ENCODE measurements around the gene CLEC5A.
A peak's percentile ranks its signal among the peaks of the same experiment; 100 is the strongest.
"Not testable (repeated sequence)": the region's sequence is repeated elsewhere in the genome, so short reads cannot be mapped to it uniquely, and the experiment has no call there.

The CLEC5A gene

GRCh38 chr7:141946796-141947195 lies at the start of gene CLEC5A:
Gene CLEC5A (minus strand): TSS chr7:141946974. CDS start chr7:141946292, 682 bp downstream.
- no peak for DNase-seq (ENCODE audit: low read depth in 2 of 2)

- DNase-seq (ENCODE audit: low read depth in 2 of 2) = no peak
Measured at GRCh38 chr7:141993354-141993753, 46.6 kb upstream of the CLEC5A start.

- DNase-seq (ENCODE audit: low read depth in 2 of 2) = no peak
Measured at GRCh38 chr7:141992688-141993087, 45.9 kb upstream of the CLEC5A start.

- no peak for DNase-seq (ENCODE audit: low read depth in 2 of 2)
Measured at GRCh38 chr7:141992156-141992555, 45.4 kb upstream of the CLEC5A start.

GRCh38 chr7:141991140-141991539 lies 44.4 kb upstream of the CLEC5A start:
- no peak for DNase-seq (ENCODE audit: low read depth in 2 of 2)

- DNase-seq (ENCODE audit: low read depth in 2 of 2) = no peak
Measured at GRCh38 chr7:141990011-141990725, 43.4 kb upstream of the CLEC5A start.

GRCh38 chr7:141987803-141988202 lies 41.0 kb upstream of the CLEC5A start:
- not testable (repeated sequence) for DNase-seq (ENCODE audit: low read depth in 2 of 2)

GRCh38 chr7:141986923-141987322 lies 40.1 kb upstream of the CLEC5A start:
- no peak for DNase-seq (ENCODE audit: low read depth in 2 of 2)

GRCh38 chr7:141985926-141986325 lies 39.2 kb upstream of the CLEC5A start:
- DNase-seq (ENCODE audit: low read depth in 2 of 2) = not testable (repeated sequence)

GRCh38 chr7:141979568-141979967 lies 32.8 kb upstream of the CLEC5A start:
- no peak for DNase-seq (ENCODE audit: low read depth in 2 of 2)

- no peak for DNase-seq (ENCODE audit: low read depth in 2 of 2)
Measured at GRCh38 chr7:141978351-141978750, 31.6 kb upstream of the CLEC5A start.

GRCh38 chr7:141976524-141977245 lies 29.9 kb upstream of the CLEC5A start:
- no peak for DNase-seq (ENCODE audit: low read depth in 2 of 2)

GRCh38 chr7:141975806-141976523 lies 29.2 kb upstream of the CLEC5A start:
- peak; percentile 57 to 60 for DNase-seq (ENCODE audit: low read depth in 2 of 2)

- DNase-seq (ENCODE audit: low read depth in 2 of 2) = no peak
Measured at GRCh38 chr7:141974831-141975230, 28.1 kb upstream of the CLEC5A start.

- DNase-seq (ENCODE audit: low read depth in 2 of 2) = no peak
Measured at GRCh38 chr7:141973673-141974072, 26.9 kb upstream of the CLEC5A start, which contains the start of gene TAS2R38. Gene TAS2R38 (minus strand): TSS chr7:141973773. CDS start chr7:141973689, 84 bp downstream.

- no peak for DNase-seq (ENCODE audit: low read depth in 2 of 2)
Measured at GRCh38 chr7:141960687-141961422, 14.1 kb upstream of the CLEC5A start.

- no peak for DNase-seq (ENCODE audit: low read depth in 2 of 2)
Measured at GRCh38 chr7:141956084-141956483, 9.3 kb upstream of the CLEC5A start.

GRCh38 chr7:141954334-141954733 lies 7.6 kb upstream of the CLEC5A start:
- DNase-seq (ENCODE audit: low read depth in 2 of 2) = no peak

- no peak for DNase-seq (ENCODE audit: low read depth in 2 of 2)
Measured at GRCh38 chr7:141952461-141952860, 5.7 kb upstream of the CLEC5A start.

GRCh38 chr7:141950806-141951205 lies 4.0 kb upstream of the CLEC5A start:
- DNase-seq (ENCODE audit: low read depth in 2 of 2) = no peak

GRCh38 chr7:141949911-141950310 lies 3.1 kb upstream of the CLEC5A start:
- no peak for DNase-seq (ENCODE audit: low read depth in 2 of 2)

- DNase-seq (ENCODE audit: low read depth in 2 of 2) = no peak
Measured at GRCh38 chr7:141949451-141949850, 2.7 kb upstream of the CLEC5A start.

Measured in stimulated activated CD8-positive, alpha-beta memory T cell treated with anti-CD3 and anti-CD28 coated beads, Interleukin-2, amount 100 ng/mL, for 48 hours (primary cell).